GM12878 (cell line): ENCODE results near the gene GPRIN1. TPM values are rescaled to one million over a fixed set of nuclear protein-coding genes. Genes with fewer than 3 reads are reported as not detected.

ENCODE experiments used
- ATAC-seq: fragments of 200-7000 bp; cut with Tn5 transposase; 3 replicates; pipeline ENCODE4 v1.9.1; 2020; ENCODE audit warnings: mild to moderate bottlenecking, moderate library complexity
- BruUV-seq: library from RNA; stranded (reverse); fragments of 400-500 nt; replicated peaks from 2 replicates; lab custom pipeline; 2021; lab: Mats Ljungman, UMichigan
- CTCF ChIA-PET: fragments of 300-600 bp; sonication (Branson Sonifier 250); formaldehyde crosslinking; extraction: SDS; loops from one replicate; lab custom pipeline; 2021; ENCODE audit warnings: inconsistent platforms; lab: Yijun Ruan, JAX
- POLR2A ChIA-PET: fragments of 350-600 bp; formaldehyde crosslinking; extraction: SDS; loops from one replicate; lab custom pipeline; 2021; ENCODE audit warnings: inconsistent platforms; lab: Charles Lee
- RAD21 ChIA-PET: fragments of 300-600 bp; sonication (Branson Sonifier 250); formaldehyde crosslinking; loops from one replicate; lab custom pipeline; 2023; ENCODE audit warnings: antibody characterized with exemption; ENCODE audit not compliant: unreplicated experiment; lab: Charles Lee
- SMC1A ChIA-PET: fragments of 300-600 bp; sonication (Branson Sonifier 250); formaldehyde crosslinking; loops from one replicate; lab custom pipeline; 2023; ENCODE audit not compliant: unreplicated experiment, uncharacterized antibody; lab: Charles Lee
- DNase-seq: peaks from one replicate; pipeline ENCODE4 v3.0.0-alpha.2; 2011; ENCODE audit warnings: low read depth, low spot score
- FAIRE-seq: peaks from 3 replicates; lab custom pipeline; 2011; peaks lifted over from hg19 to GRCh38; lab: Jason Lieb, UNC
- H2AFZ ChIP-seq: 2 replicates; pipeline ENCODE4 v1.6.0; 2011; ENCODE audit warnings: low read depth, low read length, control low read depth; ENCODE audit not compliant: control insufficient read depth
- H3K27ac ChIP-seq: 2 replicates; pipeline ENCODE4 v1.5.1; 2011; ENCODE audit warnings: control low read depth; ENCODE audit not compliant: control insufficient read depth, insufficient read depth
- H3K27me3 ChIP-seq, 2 experiments: replicated peaks in 1 of 2; 2 replicates each; pipeline versions ENCODE4 v1.6.0 to v1.6.1; 2011; ENCODE audit warnings: low read length in 1 of 2; ENCODE audit not compliant: control insufficient read depth in 2 of 2, insufficient read depth in 2 of 2
- H3K36me3 ChIP-seq, 2 experiments: 2 replicates each; pipeline ENCODE4 v1.5.1; 2011; ENCODE audit warnings: low read length in 1 of 2; ENCODE audit not compliant: control insufficient read depth in 2 of 2, insufficient read depth in 2 of 2
- H3K4me1 ChIP-seq: 2 replicates; pipeline ENCODE4 v1.6.1; 2011; ENCODE audit warnings: mild to moderate bottlenecking, low read length, moderate library complexity, mixed read lengths; ENCODE audit not compliant: control insufficient read depth, insufficient read depth
- H3K4me2 ChIP-seq: 2 replicates; pipeline ENCODE4 v1.6.0; 2011; ENCODE audit warnings: control low read depth; ENCODE audit not compliant: control insufficient read depth, insufficient read depth
- H3K4me3 ChIP-seq: fragments of 200-600 bp; sonication (generic); 2 replicates; pipeline ENCODE4 v1.5.1; 2016
- H3K79me2 ChIP-seq: 2 replicates; pipeline ENCODE4 v1.6.0; 2011; ENCODE audit warnings: low read length; ENCODE audit not compliant: control insufficient read depth, insufficient read depth
- H3K9ac ChIP-seq: 2 replicates; pipeline ENCODE4 v1.8.0; 2011; ENCODE audit warnings: low read length, control low read depth, mixed read lengths; ENCODE audit not compliant: control insufficient read depth, insufficient read depth
- H3K9me3 ChIP-seq: replicated peaks from 3 replicates; pipeline ENCODE4 v1.5.1; 2011; ENCODE audit warnings: mild to moderate bottlenecking, low read length; ENCODE audit not compliant: control insufficient read depth, insufficient read depth
- H4K20me1 ChIP-seq: 2 replicates; pipeline ENCODE4 v1.6.0; 2011; ENCODE audit not compliant: control insufficient read depth, insufficient read depth
- CBFB ChIP-seq: IDR thresholded peaks from 2 replicates; pipeline ENCODE4 v1.6.1; 2016; ENCODE audit warnings: antibody characterized with exemption, low read depth
- CHD4 ChIP-seq: fragments of 200-600 bp; sonication (generic); IDR thresholded peaks from 2 replicates; pipeline ENCODE4 v1.6.1; 2016; ENCODE audit warnings: mild to moderate bottlenecking
- GABPA ChIP-seq: IDR thresholded peaks from 2 replicates; pipeline ENCODE4 v1.6.1; 2014; ENCODE audit warnings: antibody characterized with exemption, low read depth, mild to moderate bottlenecking, inconsistent platforms
- MAX ChIP-seq: IDR thresholded peaks from 2 replicates; pipeline ENCODE4 v1.6.1; 2012; ENCODE audit warnings: low read depth, low read length, improper control_type of control experiment
- MLLT1 ChIP-seq: fragments of 450-650 bp; IDR thresholded peaks from 2 replicates; pipeline ENCODE4 v1.6.1; 2016; ENCODE audit warnings: mild to moderate bottlenecking
- PAX5 ChIP-seq: IDR thresholded peaks from 2 replicates; pipeline ENCODE4 v1.6.1; 2011; ENCODE audit warnings: low read depth, low read length, borderline replicate concordance
- POU2F2 ChIP-seq: IDR thresholded peaks from 3 replicates; pipeline ENCODE4 v1.6.1; 2011; ENCODE audit warnings: low read depth, mild to moderate bottlenecking, low read length, borderline replicate concordance
- SREBF1 ChIP-seq: IDR thresholded peaks from 2 replicates; pipeline ENCODE4 v1.6.1; 2012; ENCODE audit warnings: mild to moderate bottlenecking, low read length
- SRF ChIP-seq, 2 experiments: IDR thresholded peaks; 2 replicates each; pipeline ENCODE4 v1.6.1; 2011; ENCODE audit warnings: low read depth in 2 of 2, low read length in 2 of 2, mild to moderate bottlenecking in 1 of 2, moderate library complexity in 1 of 2
- SUPT20H ChIP-seq: IDR thresholded peaks from 2 replicates; pipeline ENCODE4 v1.6.1; 2011; ENCODE audit warnings: low read depth, mild to moderate bottlenecking, low read length, moderate library complexity, borderline replicate concordance; ENCODE audit not compliant: control insufficient read depth
- YBX1 ChIP-seq: fragments of 450-650 bp; IDR thresholded peaks from 2 replicates; pipeline ENCODE4 v1.6.1; 2016; ENCODE audit warnings: antibody characterized with exemption
- ZNF274 ChIP-seq: IDR thresholded peaks from one replicate; pipeline ENCODE4 v1.8.0; 2011; ENCODE audit not compliant: insufficient read length, insufficient read depth
- ZNF622 ChIP-seq: fragments of 450-650 bp; IDR thresholded peaks from 2 replicates; pipeline ENCODE4 v1.6.1; 2017; ENCODE audit warnings: mild to moderate bottlenecking, inconsistent platforms
- WGBS: methylation state at CpG from one replicate; pipeline ENCODE4 v1.1.6; 2016; ENCODE audit warnings: low lambda C conversion rate; ENCODE audit not compliant: insufficient replicate concordance, insufficient coverage; ENCODE audit errors: missing lambda C conversion rate; 5-methylcytosine and 5-hydroxymethylcytosine counted together
- in situ Hi-C: fragments of 300-500 bp; cut with MboI; formaldehyde crosslinking; loops from 9 replicates; pipeline ENCODE4 v1.14.3; 2018; ENCODE audit warnings: mixed read lengths
- intact Hi-C: fragments of 100-400 bp; cut with micrococcal nuclease; formaldehyde crosslinking; loops from one replicate; pipeline ENCODE4 v1.14.2; 2022; ENCODE audit not compliant: unreplicated experiment
- polyA plus RNA-seq, 11 experiments: library from polyadenylated mRNA; depleted of rRNA in 4 of 11; unstranded in 6 of 11; stranded (reverse) in 5 of 11; fragments of >200 nt; fragmentation: Nextera tagmentation in 4 of 11; fragmentation: Illumina TruSeq in 1 of 11; extraction: Ambion mirVana in 4 of 11; extraction: Trizol in 1 of 11; gene quantifications; 1 replicate in 1 of 11; 2 replicates in 10 of 11; pipeline versions ENCODE4 v1.2.1 to v1.2.3, GENCODE V29; 2011 to 2016; ENCODE audit warnings: inconsistent platforms in 2 of 11, missing spikeins in 2 of 11, low read depth in 1 of 11
- total RNA-seq, 4 experiments: library from RNA; depleted of rRNA in 3 of 4; stranded (reverse); fragments of >200 nt in 3 of 4; fragmentation: Illumina TruSeq in 1 of 4; extraction: Trizol in 1 of 4; gene quantifications; 2 replicates each; pipeline versions ENCODE4 v1.2.1 to v1.2.3, GENCODE V29; 2013 to 2021

GPRIN1 gene
- total and polyA plus RNA-seq, 10 of the 15 experiments (the other 5 are each of a cell fraction or from before 2014, with no cell fraction given), result 0.52 to 16.3 (median 4.5) TPM

- Histone ChIP-seq H3K27ac (no peak overlapping the region), H3K9ac (no peak overlapping the region), H2AFZ (no peak overlapping the region), H3K27me3 (peaks cover 0 to 1% of the 10 kb centered on the region in 2 experiments; a peak in 3 of 4 replicates), H3K36me3 (no peaks in the 10 kb centered on the region), H3K4me3 (no peak overlapping the region), H3K4me1 (peaks cover 13% of the 10 kb centered on the region), H3K4me2 (no peak overlapping the region), H3K9me3 (no peaks in the 10 kb centered on the region; the same call in 2 of the 3 replicates), H3K79me2 (no peaks in the 10 kb centered on the region), H4K20me1 (no peaks in the 10 kb centered on the region)
- FAIRE-seq (no peak), DNase-seq (no peak), ATAC-seq (no peak)
- in situ Hi-C loops, result no loop called here
- no TSS peak for BruUV-seq
- no peak for TF ChIP-seq CHD4
- no peak for TF ChIP-seq CBFB
- no peak for TF ChIP-seq SREBF1
- no peak for TF ChIP-seq SRF (IDR thresholded peaks at IDR 0.05; ENCODE audit: low read depth in 2 of 2, low read length in 2 of 2)
- TF ChIP-seq ZNF274, result no peak
- TF ChIP-seq SUPT20H, result no peak
- TF ChIP-seq PAX5, result no peak
- TF ChIP-seq POU2F2, result no peak
- TF ChIP-seq GABPA, result no peak
- no peak for TF ChIP-seq MAX
- TF ChIP-seq YBX1, result no peak
- TF ChIP-seq ZNF622, result no peak
- TF ChIP-seq MLLT1, result no peak
- ChIA-PET POLR2A (interaction anchor here (0.6 kb wide), 1 partner anchor 14 kb away, joined by 3 read pairs; no protein-coding TSS in a partner anchor), CTCF (no interaction called here), SMC1A (no interaction called here), RAD21 (no interaction called here)
- intact Hi-C loops, result no loop called here
- WGBS, result 67% methylated on average over 9 of the region's 9 CpGs
Measured at GRCh38 chr5:176636426-176636825, 26.5 kb upstream of the GPRIN1 start.
